ENCODE data around the gene DNAH8. TPM values are rescaled to one million over a fixed set of nuclear protein-coding genes. Genes with fewer than 3 reads are reported as not detected.

Gene DNAH8
- total and polyA plus RNA-seq, 7 donors, result under 0.01 to 0.22 TPM; not detected in 5

GRCh38 chr6:38813041-38813823, 98.1 kb downstream of the DNAH8 start:
- H3K27me3 ChIP-seq, result no peaks in the 10 kb centered on the region
- H3K9me3 ChIP-seq, result no peaks in the 10 kb centered on the region
- intact Hi-C loops (cut with DNase I), result no loop called here
- no peaks in the 10 kb centered on the region for H3K36me3 ChIP-seq
- 14 to 30% methylated on average over 5 of the region's 5 CpGs for WGBS, 2 donors
- H3K27ac ChIP-seq, result no peak overlapping the region
- no peak overlapping the region for H3K4me3 ChIP-seq
- DNase-seq, result no peak
- no peak for TF ChIP-seq CTCF (IDR thresholded peaks at IDR 0.05)
- no peak for TF ChIP-seq EP300 (IDR thresholded peaks at IDR 0.05)
- TF ChIP-seq POLR2AphosphoS5 (IDR thresholded peaks at IDR 0.05), result no peak
- TF ChIP-seq POLR2A (IDR thresholded peaks at IDR 0.05), result no peak
- H3K4me1 ChIP-seq, result no peaks in the 10 kb centered on the region

GRCh38 chr6:38814761-38815160, 99.7 kb downstream of the DNAH8 start:
- intact Hi-C loops (cut with DNase I), result no loop called here
- no peak for DNase-seq
- Histone ChIP-seq H3K4me3 (no peak overlapping the region), H3K27me3 (no peaks in the 10 kb centered on the region), H3K4me1 (no peaks in the 10 kb centered on the region), H3K36me3 (no peaks in the 10 kb centered on the region), H3K9me3 (no peaks in the 10 kb centered on the region), H3K27ac (no peak overlapping the region)
- WGBS, 2 donors, result 70 to 87% methylated on average over 5 of the region's 5 CpGs
- TF ChIP-seq EP300 (IDR thresholded peaks at IDR 0.05), result no peak
- TF ChIP-seq POLR2A (IDR thresholded peaks at IDR 0.05), result no peak
- TF ChIP-seq POLR2AphosphoS5 (IDR thresholded peaks at IDR 0.05), result no peak
- no peak for TF ChIP-seq CTCF (IDR thresholded peaks at IDR 0.05)

GRCh38 chr6:38815250-38815649, 100.1 kb downstream of the DNAH8 start:
- Histone ChIP-seq H3K27me3 (no peaks in the 10 kb centered on the region), H3K4me3 (no peak overlapping the region), H3K9me3 (no peaks in the 10 kb centered on the region), H3K4me1 (no peaks in the 10 kb centered on the region), H3K36me3 (no peaks in the 10 kb centered on the region), H3K27ac (no peak overlapping the region)
- no peak for TF ChIP-seq CTCF (IDR thresholded peaks at IDR 0.05)
- TF ChIP-seq POLR2AphosphoS5 (IDR thresholded peaks at IDR 0.05), result no peak
- no peak for TF ChIP-seq POLR2A (IDR thresholded peaks at IDR 0.05)
- TF ChIP-seq EP300 (IDR thresholded peaks at IDR 0.05), result no peak
- WGBS, 2 donors, result 91 to 92% methylated on average over 8 of the region's 8 CpGs
- no peak for DNase-seq
- intact Hi-C loops (cut with DNase I), result no loop called here

GRCh38 chr6:38818691-38819090, 103.6 kb downstream of the DNAH8 start:
- no peak for TF ChIP-seq CTCF (IDR thresholded peaks at IDR 0.05)
- no peak for TF ChIP-seq EP300 (IDR thresholded peaks at IDR 0.05)
- no peak for TF ChIP-seq POLR2AphosphoS5 (IDR thresholded peaks at IDR 0.05)
- no peak for TF ChIP-seq POLR2A (IDR thresholded peaks at IDR 0.05)
- H3K4me3 ChIP-seq, result no peak overlapping the region
- 69 to 76% methylated on average over 3 of the region's 3 CpGs for WGBS, 2 donors
- no peaks in the 10 kb centered on the region for H3K27me3 ChIP-seq
- DNase-seq, result no peak
- no peaks in the 10 kb centered on the region for H3K4me1 ChIP-seq
- no peaks in the 10 kb centered on the region for H3K36me3 ChIP-seq
- intact Hi-C loops (cut with DNase I), result no loop called here
- no peaks in the 10 kb centered on the region for H3K9me3 ChIP-seq
- no peak overlapping the region for H3K27ac ChIP-seq

- no peaks in the 10 kb centered on the region for H3K27me3 ChIP-seq
- TF ChIP-seq POLR2A (IDR thresholded peaks at IDR 0.05) (no peak), EP300 (IDR thresholded peaks at IDR 0.05) (no peak), CTCF (IDR thresholded peaks at IDR 0.05) (no peak), POLR2AphosphoS5 (IDR thresholded peaks at IDR 0.05) (no peak)
- no peaks in the 10 kb centered on the region for H3K9me3 ChIP-seq
- no peaks in the 10 kb centered on the region for H3K36me3 ChIP-seq
- intact Hi-C loops (cut with DNase I), result no loop called here
- no peak for DNase-seq
- WGBS, 2 donors, result 88 to 96% methylated on average over 6 of the region's 6 CpGs
- H3K4me3 ChIP-seq, result no peak overlapping the region
- H3K27ac ChIP-seq, result no peak overlapping the region
- no peaks in the 10 kb centered on the region for H3K4me1 ChIP-seq
Observed at GRCh38 chr6:38822963-38823362, 107.9 kb downstream of the DNAH8 start.

Data from sigmoid colon (tissue), 7 donors.